Iris pigment epithelial cell (primary cell): ENCODE results near the gene NUDCD3.
A peak's percentile ranks its signal among the peaks of the same experiment; 100 is the strongest.
"Not testable (repeated sequence)": the region's sequence is repeated elsewhere in the genome, so short reads cannot be mapped to it uniquely, and the experiment has no call there.

ENCODE experiments used
- DNase-seq: peaks from one replicate; pipeline ENCODE4 v3.0.0-alpha.2; 2011; ENCODE audit warnings: low read depth

Gene NUDCD3

GRCh38 chr7:44447874-44448425, 42.5 kb downstream of the NUDCD3 start:
- DNase-seq, result no peak

GRCh38 chr7:44445986-44446671, 44.3 kb downstream of the NUDCD3 start:
- DNase-seq, result no peak

DNA sequence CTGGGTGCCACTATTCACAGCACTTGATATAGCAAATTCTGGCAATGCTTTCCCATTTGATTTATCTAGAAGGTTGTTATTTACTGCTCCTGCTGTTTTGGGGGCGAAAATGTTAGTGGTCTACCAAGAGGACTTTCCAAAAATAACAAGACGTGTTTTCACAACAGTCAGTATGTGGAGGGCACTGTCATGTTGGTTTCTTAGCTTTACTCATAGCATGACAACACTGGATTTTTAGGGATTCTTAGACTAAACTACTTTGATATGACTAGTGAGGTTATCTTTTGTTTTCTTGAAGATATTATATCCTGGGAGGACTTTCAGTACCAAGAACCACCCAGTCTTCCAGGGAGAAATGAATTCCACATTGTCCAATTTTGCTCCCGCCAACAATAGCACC, 49.4 kb downstream of the NUDCD3 start:
- no peak for DNase-seq

GRCh38 chr7:44440577-44441078, 49.8 kb downstream of the NUDCD3 start:
- DNase-seq, result no peak

DNA sequence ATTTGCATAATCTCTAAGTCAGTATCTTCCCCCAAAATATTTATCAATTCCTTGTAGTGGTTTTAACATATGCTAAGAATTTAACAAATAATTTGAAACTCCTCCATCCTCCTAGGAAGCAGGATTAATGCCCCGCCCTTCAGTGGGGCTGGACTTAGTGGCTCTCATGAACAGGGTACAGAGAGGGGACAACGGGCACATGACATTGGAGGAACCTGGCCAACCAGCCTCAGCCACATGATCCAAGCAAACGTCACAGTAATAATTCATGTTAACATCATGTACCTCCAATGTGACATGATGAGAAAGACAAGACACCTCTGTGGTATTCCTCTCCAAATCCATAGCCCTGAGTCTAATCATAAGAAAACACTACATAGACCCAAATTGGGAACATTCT, 50.5 kb downstream of the NUDCD3 start:
- DNase-seq, result no peak

DNA sequence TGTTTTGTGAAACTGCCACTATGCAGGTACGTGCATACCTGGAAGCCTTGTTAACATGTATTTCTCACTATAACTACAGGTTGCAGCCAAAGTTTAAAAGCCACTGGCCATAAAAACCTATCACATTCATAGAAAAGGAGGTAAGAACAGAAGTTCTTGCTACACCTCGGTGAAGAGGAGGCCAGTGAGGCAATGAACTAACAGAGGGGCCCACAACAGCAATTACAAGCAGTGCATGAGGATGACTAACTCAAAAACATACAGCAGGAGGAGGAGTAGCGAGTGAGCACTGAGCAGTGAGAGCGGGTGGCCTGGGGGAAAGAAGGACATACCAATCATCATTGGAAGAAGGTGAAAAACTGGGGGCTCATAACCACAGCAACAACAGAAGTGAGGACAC, 51.6 kb downstream of the NUDCD3 start:
- DNase-seq, result peak; percentile 57

GRCh38 chr7:44434201-44434600, 56.3 kb downstream of the NUDCD3 start:
- DNase-seq, result no peak

- DNase-seq, result no peak
Measured at GRCh38 chr7:44433255-44434022, 57.0 kb downstream of the NUDCD3 start.

DNA sequence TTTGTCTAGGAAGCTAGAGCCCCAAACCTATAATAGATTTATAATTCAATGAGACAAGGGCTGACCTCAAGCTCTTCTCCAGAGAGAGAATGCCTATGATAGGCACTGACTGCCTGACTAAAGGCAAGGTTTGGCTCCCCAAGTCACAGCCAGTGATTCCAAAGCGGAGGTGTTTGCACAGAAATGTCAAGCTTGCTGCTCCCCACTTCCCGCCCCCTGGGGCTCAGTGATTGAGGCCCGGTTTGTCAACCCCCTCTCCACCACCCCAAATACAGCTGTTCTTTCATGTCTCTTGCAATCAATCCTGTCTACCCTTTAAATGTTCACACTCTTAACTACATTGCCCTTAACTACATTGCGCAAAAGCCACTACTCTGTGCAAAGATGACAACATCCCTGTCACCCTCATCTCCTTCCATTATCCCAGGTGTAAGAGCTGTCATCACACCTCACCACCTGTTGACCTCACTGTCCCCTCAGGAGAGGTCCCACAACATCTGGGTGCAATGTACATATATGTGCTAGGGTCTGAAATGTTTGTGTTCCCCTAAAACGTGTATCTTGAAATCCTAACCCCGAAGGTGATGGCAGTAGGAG, 58.0 kb downstream of the NUDCD3 start:
- no peak for DNase-seq

DNA sequence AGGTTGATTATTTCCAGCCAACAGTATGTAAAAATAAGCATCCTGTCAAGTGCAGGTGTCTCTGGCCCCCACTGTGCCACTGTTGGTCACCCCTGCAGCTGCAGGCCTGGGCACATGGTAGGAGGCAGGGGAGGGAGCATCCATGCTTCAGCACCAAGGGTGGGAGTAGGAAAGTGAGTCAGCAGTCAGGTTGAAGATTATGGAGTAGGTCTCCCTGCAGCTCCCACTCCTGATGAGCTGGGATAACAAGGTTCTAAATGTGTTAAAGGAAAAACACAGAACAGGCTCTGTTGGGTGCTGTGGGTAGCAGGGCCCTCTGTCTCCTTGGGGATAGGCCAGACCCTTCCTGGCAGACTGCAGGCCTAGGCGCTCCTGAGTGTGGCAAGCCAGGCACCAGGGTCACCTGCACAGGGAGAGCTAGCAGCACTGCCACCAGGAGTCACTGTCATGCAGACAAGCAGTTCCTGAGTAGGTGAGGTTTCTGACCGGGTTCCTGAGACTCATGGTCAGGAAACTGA, 59.3 kb downstream of the NUDCD3 start:
- peak; percentile 23 for DNase-seq

DNA sequence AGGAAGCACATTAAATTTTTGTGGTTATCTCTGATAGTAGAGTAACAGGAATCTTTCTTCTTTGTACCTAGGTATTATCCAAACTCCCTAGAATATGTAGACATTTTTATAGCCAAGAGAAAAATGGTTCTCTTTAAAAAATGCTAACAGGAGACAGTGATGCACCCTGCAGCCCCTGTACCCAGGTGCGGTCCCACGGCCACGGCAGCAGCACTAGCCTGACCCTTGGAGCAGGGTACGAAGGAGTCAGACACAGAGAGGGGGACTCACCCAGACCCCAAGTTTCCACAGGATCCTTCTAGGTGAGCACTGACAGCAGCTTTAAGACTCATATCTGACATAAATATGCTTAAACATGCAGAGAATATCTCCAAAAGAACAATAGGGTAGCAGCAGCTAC, 60.4 kb downstream of the NUDCD3 start:
- DNase-seq, result no peak

DNA sequence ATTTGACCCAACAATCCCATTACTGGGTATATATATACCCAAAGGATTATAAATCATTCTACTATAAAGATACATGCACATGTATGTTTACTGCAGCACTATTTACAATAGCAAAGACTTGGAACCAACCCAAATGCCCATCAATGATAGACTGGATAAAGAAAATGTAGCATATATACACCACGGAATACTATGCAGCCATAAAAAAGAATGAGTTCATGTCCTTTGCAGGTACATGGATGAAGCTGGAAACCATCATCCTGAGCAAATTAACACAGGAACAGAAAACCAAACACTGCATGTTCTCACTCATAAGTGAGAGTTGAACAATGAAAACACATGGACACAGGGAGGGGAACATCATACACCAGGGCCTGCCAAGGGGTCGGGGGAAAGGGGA, 65.7 kb downstream of the NUDCD3 start:
- DNase-seq, result not testable (repeated sequence)

- DNase-seq, result no peak
Measured at GRCh38 chr7:44416941-44417340, 73.5 kb downstream of the NUDCD3 start.

DNA sequence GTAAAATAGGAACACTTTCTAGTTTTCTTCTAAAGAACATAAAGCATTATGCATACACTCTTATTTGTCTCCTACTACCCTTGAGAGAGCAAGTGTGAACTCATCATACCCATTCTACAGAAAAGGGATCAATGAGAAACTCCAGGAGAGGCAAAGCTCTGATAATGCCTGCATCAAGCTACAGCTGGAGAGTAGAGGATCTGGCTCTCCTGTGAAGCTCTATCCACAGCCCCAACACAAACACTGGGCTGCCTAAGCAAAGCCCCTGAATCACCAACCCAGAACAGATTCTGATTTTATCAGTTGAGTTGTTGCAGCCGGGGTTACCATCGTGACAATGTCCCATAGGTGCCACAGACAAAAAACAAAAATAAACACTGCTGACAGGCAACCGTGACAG, 74.9 kb downstream of the NUDCD3 start:
- no peak for DNase-seq

DNA sequence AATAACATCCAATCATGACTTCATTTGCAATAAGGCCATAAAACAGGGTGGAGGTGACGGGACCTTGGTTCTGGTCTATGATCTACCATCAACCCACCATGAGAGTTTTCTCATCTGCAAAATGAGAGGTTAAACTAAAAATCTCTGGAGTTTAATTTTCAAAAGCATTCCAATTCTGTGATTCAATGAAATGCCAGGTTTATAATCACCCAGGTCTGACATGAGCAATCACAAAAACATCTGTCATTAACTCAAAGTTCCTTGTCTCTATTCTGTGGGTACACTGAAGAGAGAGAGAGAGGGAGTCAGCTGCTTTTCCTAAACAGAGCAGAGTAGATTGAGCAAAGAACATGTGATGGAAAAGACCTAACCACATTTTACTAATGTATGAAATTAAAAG, 75.4 kb downstream of the NUDCD3 start:
- peak; percentile 50 for DNase-seq

DNA sequence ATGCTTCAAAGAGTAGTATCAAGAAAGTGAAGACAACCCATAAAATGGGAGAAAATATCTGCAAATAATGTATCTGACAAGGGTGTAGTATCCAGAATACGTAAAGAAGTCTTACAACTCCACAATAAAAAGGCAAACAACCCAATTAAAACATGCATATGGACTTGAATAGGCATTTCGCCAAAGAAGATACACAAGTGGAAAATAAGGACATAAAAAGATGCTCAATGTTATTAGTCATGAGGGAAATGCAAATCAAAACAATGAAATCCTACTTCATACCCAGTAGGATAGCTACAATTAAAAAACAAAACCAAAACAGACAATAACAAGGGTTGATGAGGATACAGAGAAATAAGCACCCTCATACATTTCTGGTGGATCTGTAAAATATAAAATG, 79.2 kb downstream of the NUDCD3 start:
- peak; percentile 21 for DNase-seq

DNA sequence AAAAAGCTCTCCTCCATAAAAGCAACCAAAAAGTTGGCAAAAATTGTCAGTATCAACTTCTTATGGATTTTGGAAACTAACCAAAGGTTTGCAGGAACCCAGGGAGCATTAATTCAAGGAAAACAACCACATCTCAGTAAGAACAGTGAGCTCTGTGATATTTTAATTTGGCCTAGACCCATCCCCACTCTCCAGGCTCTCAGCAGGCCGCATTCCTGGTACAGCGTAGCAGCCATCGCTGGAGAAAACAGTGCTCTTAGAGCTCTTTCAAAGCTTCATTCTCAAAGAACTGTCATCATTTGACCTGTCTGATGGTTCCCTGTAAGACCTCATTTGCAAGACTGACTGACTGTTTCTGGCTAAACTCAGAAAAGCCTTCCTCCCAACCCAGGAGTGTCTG, 81.9 kb downstream of the NUDCD3 start:
- DNase-seq, result no peak

- DNase-seq, result no peak
Measured at GRCh38 chr7:44403775-44404174, 86.7 kb downstream of the NUDCD3 start.

GRCh38 chr7:44403176-44403759, 87.2 kb downstream of the NUDCD3 start:
- no peak for DNase-seq

DNA sequence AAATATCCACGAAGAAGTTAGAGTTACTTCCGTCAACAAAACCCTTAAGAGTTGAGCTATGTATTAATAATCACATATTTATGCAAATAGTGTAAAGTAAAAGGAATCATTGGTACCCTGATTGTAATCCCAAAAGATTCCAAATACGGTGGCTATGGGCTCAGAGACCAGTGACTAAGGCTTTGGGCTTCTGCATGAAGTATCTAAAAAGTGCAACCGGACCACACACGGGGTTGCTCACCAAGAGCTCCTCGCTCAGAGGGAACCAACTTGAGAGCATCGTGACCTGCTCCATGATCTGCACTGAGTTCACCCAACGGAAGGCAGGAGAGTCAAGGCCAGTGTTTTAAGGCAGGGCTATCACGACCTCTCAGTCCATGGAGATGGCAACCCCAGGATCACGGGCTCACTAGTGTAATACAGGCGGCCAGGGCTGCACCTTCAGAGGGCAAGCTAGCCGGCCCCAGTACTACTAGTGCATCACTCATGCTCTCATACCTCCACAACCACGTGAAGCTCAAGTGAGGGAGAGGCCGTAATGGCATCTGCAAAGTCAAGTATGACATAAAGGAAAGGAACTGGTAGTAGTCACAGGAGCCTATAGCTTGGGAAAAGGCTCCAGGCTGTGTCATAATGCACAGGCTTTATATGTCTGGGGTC, 87.9 kb downstream of the NUDCD3 start:
- no peak for DNase-seq

DNA sequence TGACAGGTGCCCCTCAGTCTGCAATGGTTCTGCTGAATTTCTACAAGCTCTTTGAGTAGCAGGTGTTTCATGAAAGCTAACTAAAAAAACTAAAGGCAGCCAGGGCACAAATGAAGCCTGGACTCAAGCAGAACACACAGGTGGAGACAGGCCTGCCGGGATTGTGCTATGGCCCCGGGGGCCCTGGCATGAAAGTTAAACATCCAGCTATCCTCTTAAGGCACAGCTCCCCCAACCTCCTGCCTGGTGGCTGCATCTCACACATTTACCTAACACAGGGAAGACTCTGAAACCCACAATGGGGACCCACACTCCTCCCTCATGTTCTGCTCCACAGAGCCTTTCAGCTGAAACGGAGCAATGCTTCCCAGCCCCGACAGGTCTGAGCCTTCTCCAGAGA, 88.8 kb downstream of the NUDCD3 start:
- no peak for DNase-seq

GRCh38 chr7:44400033-44400511, 90.4 kb downstream of the NUDCD3 start:
- no peak for DNase-seq
